CD4-positive, alpha-beta T cell (primary cell): Measurements from ENCODE around the gene CEP57L1. TPM values are rescaled to one million over a fixed set of nuclear protein-coding genes. Genes with fewer than 3 reads are reported as not detected.

ENCODE experiments used
- ATAC-seq: fragments of 200-7000 bp; cut with Tn5 transposase; one replicate; pipeline ENCODE4 v1.10.0; 2022; ENCODE audit warnings: mild to moderate bottlenecking; ENCODE audit not compliant: poor library complexity
- CTCF ChIA-PET: fragments of 350-600 bp; sonication (Branson Sonifier 250); formaldehyde crosslinking; loops from one replicate; lab custom pipeline; 2021; ENCODE audit warnings: antibody characterized with exemption, inconsistent platforms; lab: Charles Lee
- POLR2A ChIA-PET: fragments of 350-600 bp; sonication (Branson Sonifier 250); formaldehyde crosslinking; loops from one replicate; lab custom pipeline; 2021; ENCODE audit warnings: antibody characterized with exemption, inconsistent platforms; lab: Charles Lee
- DNase-seq, 14 experiments: peaks; one replicate each; pipeline ENCODE4 v3.0.0-alpha.2; 2013 to 2020; ENCODE audit warnings: mixed read lengths in 2 of 14
- H3K27ac ChIP-seq, 2 donors: one replicate each; pipeline versions ENCODE4 v1.5.1 to v1.7.0; 2013; ENCODE audit warnings: low read length in 2 of 2, low read depth in 1 of 2, mild to moderate bottlenecking in 1 of 2
- H3K27me3 ChIP-seq, 2 experiments: 1 replicate in 1 of 2; 2 replicates in 1 of 2; pipeline versions ENCODE4 v1.6.1 to v1.7.0; 2013; ENCODE audit warnings: low read length in 2 of 2, control low read depth in 1 of 2, mild to moderate bottlenecking in 1 of 2, moderate library complexity in 1 of 2; ENCODE audit not compliant: insufficient read depth in 2 of 2, control insufficient read depth in 1 of 2
- H3K36me3 ChIP-seq: one replicate; pipeline ENCODE4 v1.6.1; 2013; ENCODE audit warnings: low read length, control low read depth; ENCODE audit not compliant: insufficient read depth
- H3K4me1 ChIP-seq: one replicate; pipeline ENCODE4 v1.6.1; 2013; ENCODE audit warnings: low read length, control low read depth; ENCODE audit not compliant: insufficient read depth
- H3K4me3 ChIP-seq: one replicate; pipeline ENCODE4 v1.5.1; 2013; ENCODE audit warnings: mild to moderate bottlenecking, low read length, moderate library complexity
- H3K9me3 ChIP-seq, 2 experiments: 1 replicate in 1 of 2; 2 replicates in 1 of 2; pipeline versions ENCODE4 v1.6.1 to v1.7.0; 2013; ENCODE audit warnings: low read length in 2 of 2, mild to moderate bottlenecking in 2 of 2, control low read depth in 1 of 2, moderate library complexity in 1 of 2; ENCODE audit not compliant: control insufficient read depth in 1 of 2, insufficient read depth in 1 of 2
- H3K27ac Mint-ChIP-seq: one replicate; pipeline ENCODE4 v1.8.0; 2020; ENCODE audit warnings: mixed read lengths
- H3K27me3 Mint-ChIP-seq: one replicate; pipeline ENCODE4 v1.8.0; 2021; ENCODE audit warnings: mixed read lengths
- H3K36me3 Mint-ChIP-seq: one replicate; pipeline ENCODE4 v1.8.0; 2021; ENCODE audit warnings: low read depth, mixed read lengths
- H3K4me1 Mint-ChIP-seq: one replicate; pipeline ENCODE4 v1.8.0; 2021; ENCODE audit warnings: low read depth, mixed read lengths
- H3K4me3 Mint-ChIP-seq: one replicate; pipeline ENCODE4 v1.8.0; 2020; ENCODE audit warnings: mild to moderate bottlenecking, mixed read lengths
- H3K9me3 Mint-ChIP-seq: one replicate; pipeline ENCODE4 v1.8.0; 2020; ENCODE audit warnings: mixed read lengths
- intact Hi-C, 2 experiments: fragments of 100-400 bp; cut with DNase I in 1 of 2; cut with micrococcal nuclease in 1 of 2; formaldehyde crosslinking; loops; one replicate each; pipeline versions ENCODE4 v1.15.1 to v1.9.0; 2023 to 2025; cut with DNase I, micrococcal nuclease
- total RNA-seq, 174 experiments: library from RNA in 2 of 174; stranded (reverse) in 2 of 174; gene quantifications; one replicate each; pipeline ENCODE4 v1.2.3 and lab custom pipeline; 2021 to 2026
- TF ChIP-seq, protein P1 (sequence below): fragments of 200-600 bp; IDR thresholded peaks from one replicate; pipeline ENCODE4 v1.8.0; 2022; ENCODE audit warnings: antibody characterized with exemption, mild to moderate bottlenecking

Gene CEP57L1
- total RNA-seq, 2 experiments from 2014 or later, result 3.8 to 4.8 TPM

DNA sequence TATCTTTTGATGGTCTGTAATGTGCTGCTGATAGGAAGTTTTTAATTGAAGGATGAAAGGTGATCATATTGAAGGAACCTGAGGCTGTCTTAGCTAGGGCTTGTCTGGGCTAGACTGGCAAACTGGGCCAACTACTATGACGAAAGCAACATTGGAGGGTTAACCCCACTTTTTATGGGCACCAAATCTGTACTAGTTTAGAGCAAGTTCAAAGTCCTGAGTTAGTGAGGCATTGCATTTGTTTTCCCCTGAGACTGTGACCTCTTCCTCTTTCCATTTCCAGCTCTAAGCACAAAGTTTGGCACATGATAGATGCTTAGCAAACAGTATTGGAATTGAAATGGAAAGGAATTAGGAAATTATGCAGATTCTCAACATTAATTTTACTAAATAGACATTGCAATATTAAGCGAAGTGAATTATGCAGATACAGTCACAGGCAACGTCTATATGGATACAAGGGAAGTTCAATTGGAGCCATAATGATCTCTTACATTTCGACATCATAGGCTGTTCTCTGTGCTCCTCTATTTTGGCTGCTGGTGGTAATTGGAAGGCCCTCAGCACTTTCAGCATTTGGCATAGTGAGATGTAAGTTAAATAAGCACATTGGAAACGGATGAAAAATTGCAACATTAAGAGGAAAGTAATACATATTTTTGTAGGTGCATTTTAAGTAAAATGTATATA is 22.2 kb downstream of the CEP57L1 start:
- Mint-ChIP-seq H3K27ac (no peak overlapping the region), H3K4me1 (peaks cover 20% of the 10 kb centered on the region), H3K4me3 (no peak overlapping the region), H3K36me3 (no peaks in the 10 kb centered on the region), H3K27me3 (no peaks in the 10 kb centered on the region), H3K9me3 (no peaks in the 10 kb centered on the region)
- DNase-seq, result no peak
- ChIA-PET CTCF (no interaction called here), POLR2A (no interaction called here)
- intact Hi-C loops, result no loop called here
- TF ChIP-seq, protein P1, sequence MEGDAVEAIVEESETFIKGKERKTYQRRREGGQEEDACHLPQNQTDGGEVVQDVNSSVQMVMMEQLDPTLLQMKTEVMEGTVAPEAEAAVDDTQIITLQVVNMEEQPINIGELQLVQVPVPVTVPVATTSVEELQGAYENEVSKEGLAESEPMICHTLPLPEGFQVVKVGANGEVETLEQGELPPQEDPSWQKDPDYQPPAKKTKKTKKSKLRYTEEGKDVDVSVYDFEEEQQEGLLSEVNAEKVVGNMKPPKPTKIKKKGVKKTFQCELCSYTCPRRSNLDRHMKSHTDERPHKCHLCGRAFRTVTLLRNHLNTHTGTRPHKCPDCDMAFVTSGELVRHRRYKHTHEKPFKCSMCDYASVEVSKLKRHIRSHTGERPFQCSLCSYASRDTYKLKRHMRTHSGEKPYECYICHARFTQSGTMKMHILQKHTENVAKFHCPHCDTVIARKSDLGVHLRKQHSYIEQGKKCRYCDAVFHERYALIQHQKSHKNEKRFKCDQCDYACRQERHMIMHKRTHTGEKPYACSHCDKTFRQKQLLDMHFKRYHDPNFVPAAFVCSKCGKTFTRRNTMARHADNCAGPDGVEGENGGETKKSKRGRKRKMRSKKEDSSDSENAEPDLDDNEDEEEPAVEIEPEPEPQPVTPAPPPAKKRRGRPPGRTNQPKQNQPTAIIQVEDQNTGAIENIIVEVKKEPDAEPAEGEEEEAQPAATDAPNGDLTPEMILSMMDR, result no peak
- Histone ChIP-seq H3K4me3 (no peak overlapping the region), H3K27ac (no peak overlapping the region), H3K27me3 (no peaks in the 10 kb centered on the region), H3K36me3 (no peaks in the 10 kb centered on the region), H3K4me1 (no peaks in the 10 kb centered on the region), H3K9me3 (no peaks in the 10 kb centered on the region)
- ATAC-seq, result no peak

DNA sequence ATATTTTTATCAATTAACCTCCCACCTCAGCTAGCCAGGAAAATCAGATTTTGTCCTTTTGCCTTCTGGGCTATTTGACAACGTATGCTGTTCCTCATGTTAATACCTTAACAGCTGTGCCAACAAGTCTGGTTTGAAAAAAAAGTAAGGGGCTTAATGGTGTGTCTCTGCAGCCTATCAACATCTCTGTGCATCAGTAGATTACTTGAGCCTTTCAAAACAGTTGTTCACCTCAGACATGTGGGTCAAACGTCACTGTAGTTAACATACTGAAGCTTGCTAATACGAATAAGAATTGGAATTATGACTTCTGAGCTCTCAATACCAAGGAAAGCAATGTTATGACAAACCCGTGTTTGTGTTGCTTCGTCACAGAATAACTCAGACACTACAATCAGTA is 23.0 kb downstream of the CEP57L1 start:
- POLR2A ChIA-PET, result interaction anchor here (1.0 kb wide), 1 partner anchor 265 kb away, joined by 3 read pairs; no protein-coding TSS in a partner anchor

DNA sequence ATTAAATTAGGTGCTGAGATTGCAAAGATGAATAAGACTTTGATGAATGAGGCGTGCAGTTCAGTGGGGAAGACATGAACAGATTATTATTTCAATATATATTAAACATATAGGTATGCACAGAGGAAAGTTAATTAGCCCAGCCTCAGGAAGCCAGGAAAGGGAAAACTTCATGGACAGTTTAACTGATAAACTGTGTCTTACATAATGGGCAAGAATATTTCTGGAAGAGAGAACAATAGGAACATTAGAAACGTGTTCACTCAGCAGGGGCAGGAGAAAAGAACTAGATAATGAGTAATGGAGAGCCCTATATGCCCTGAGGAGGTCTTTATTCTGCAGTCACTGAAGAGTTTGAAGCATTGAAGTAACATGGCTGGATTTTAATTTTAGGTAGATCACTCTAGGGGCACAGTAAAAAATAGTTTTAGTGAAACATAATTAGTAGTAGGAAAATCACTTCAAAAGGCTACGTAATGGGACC is 23.6 kb downstream of the CEP57L1 start:
- ATAC-seq (no peak), DNase-seq (no peak)
- no peaks in the 10 kb centered on the region for H3K9me3 Mint-ChIP-seq
- H3K4me1 ChIP-seq, result no peaks in the 10 kb centered on the region
- no peaks in the 10 kb centered on the region for H3K36me3 ChIP-seq
- no peaks in the 10 kb centered on the region for H3K36me3 Mint-ChIP-seq
- POLR2A ChIA-PET, result interaction anchor here (1.0 kb wide), 1 partner anchor 264 kb away, joined by 3 read pairs; no protein-coding TSS in a partner anchor
- no peaks in the 10 kb centered on the region for H3K9me3 ChIP-seq
- no peak overlapping the region for H3K4me3 Mint-ChIP-seq
- no peaks in the 10 kb centered on the region for H3K27me3 Mint-ChIP-seq
- TF ChIP-seq, protein P1, result no peak
- H3K27ac Mint-ChIP-seq, result no peak overlapping the region
- no peaks in the 10 kb centered on the region for H3K27me3 ChIP-seq
- peaks cover 20% of the 10 kb centered on the region for H3K4me1 Mint-ChIP-seq
- intact Hi-C loops, result no loop called here
- CTCF ChIA-PET, result interaction anchor here (0.7 kb wide), 1 partner anchor 13 kb away, joined by 3 read pairs; no protein-coding TSS in a partner anchor
- H3K4me3 ChIP-seq, result no peak overlapping the region
- H3K27ac ChIP-seq, result no peak overlapping the region

More for the DNA sequence above, 23.0 kb downstream of the CEP57L1 start:
- TF ChIP-seq, protein P1, result no peak
- H3K4me3 ChIP-seq, result no peak overlapping the region
- no peak overlapping the region for H3K4me3 Mint-ChIP-seq
- no peak overlapping the region for H3K27ac Mint-ChIP-seq
- no peak overlapping the region for H3K27ac ChIP-seq
- DNase-seq (no peak), ATAC-seq (no peak)
- H3K27me3 ChIP-seq, result no peaks in the 10 kb centered on the region
- no peaks in the 10 kb centered on the region for H3K4me1 ChIP-seq
- H3K36me3 Mint-ChIP-seq, result no peaks in the 10 kb centered on the region
- H3K36me3 ChIP-seq, result no peaks in the 10 kb centered on the region
- no peaks in the 10 kb centered on the region for H3K27me3 Mint-ChIP-seq
- H3K9me3 Mint-ChIP-seq, result no peaks in the 10 kb centered on the region
- CTCF ChIA-PET, result interaction anchor here (0.7 kb wide), 1 partner anchor 13 kb away, joined by 3 read pairs; no protein-coding TSS in a partner anchor
- intact Hi-C loops, result no loop called here
- H3K9me3 ChIP-seq, result no peaks in the 10 kb centered on the region
- H3K4me1 Mint-ChIP-seq, result peaks cover 20% of the 10 kb centered on the region
